ENCODE data around the gene RABEPK.
"Not testable (repeated sequence)": the region's sequence is repeated elsewhere in the genome, so short reads cannot be mapped to it uniquely, and the experiment has no call there.

The RABEPK gene

GRCh38 chr9:125236520-125237159, 36.3 kb downstream of the RABEPK start:
- Histone ChIP-seq H3K36me3 (ENCODE audit: control insufficient read depth in 2 of 2, insufficient read depth in 2 of 2, low read length in 2 of 2) (peaks cover 45 to 55% of the 10 kb centered on the region in 2 donors), H3K4me1 (ENCODE audit: control insufficient read depth, insufficient read depth, low read length) (peaks cover 28% of the 10 kb centered on the region)
- not testable (repeated sequence) for H3K4me3 ChIP-seq (ENCODE audit: low read length in 2 of 2)

GRCh38 chr9:125238127-125238914, 38.0 kb downstream of the RABEPK start:
- no peak overlapping the region for H3K9ac ChIP-seq (ENCODE audit: low read length in 2 of 2)
- peak overlapping the region; percentile 18 to 99 for H3K4me3 ChIP-seq (ENCODE audit: low read length in 2 of 2)
- no peaks in the 10 kb centered on the region for H3K27me3 ChIP-seq (ENCODE audit: control insufficient read depth in 1 of 2, insufficient read depth in 2 of 2, low read length in 2 of 2)
- no peaks in the 10 kb centered on the region for H3K9me3 ChIP-seq (ENCODE audit: control insufficient read depth in 2 of 2, low read length in 2 of 2)
- peaks cover 42 to 50% of the 10 kb centered on the region in 2 donors for H3K36me3 ChIP-seq (ENCODE audit: control insufficient read depth in 2 of 2, insufficient read depth in 2 of 2, low read length in 2 of 2)
- no peak overlapping the region for H3K27ac ChIP-seq (ENCODE audit: low read length)
- peaks cover 35% of the 10 kb centered on the region for H3K4me1 ChIP-seq (ENCODE audit: control insufficient read depth, insufficient read depth, low read length)

More at GRCh38 chr9:125236520-125237159, 36.3 kb downstream of the RABEPK start:
- H3K9ac ChIP-seq (ENCODE audit: low read length in 2 of 2); H3K27me3 ChIP-seq (ENCODE audit: control insufficient read depth in 1 of 2, insufficient read depth in 2 of 2, low read length in 2 of 2); H3K9me3 ChIP-seq (ENCODE audit: control insufficient read depth in 2 of 2, low read length in 2 of 2); H3K27ac ChIP-seq (ENCODE audit: low read length): not testable (repeated sequence)

- peaks cover 35% of the 10 kb centered on the region for H3K4me1 ChIP-seq (ENCODE audit: control insufficient read depth, insufficient read depth, low read length)
- H3K4me3 ChIP-seq (ENCODE audit: low read length in 2 of 2): peak overlapping the region; percentile 93 to 99
- no peaks in the 10 kb centered on the region for H3K27me3 ChIP-seq (ENCODE audit: control insufficient read depth in 1 of 2, insufficient read depth in 2 of 2, low read length in 2 of 2)
- H3K9me3 ChIP-seq (ENCODE audit: control insufficient read depth in 2 of 2, low read length in 2 of 2): no peaks in the 10 kb centered on the region
- H3K9ac ChIP-seq (ENCODE audit: low read length in 2 of 2): no peak overlapping the region
- H3K36me3 ChIP-seq (ENCODE audit: control insufficient read depth in 2 of 2, insufficient read depth in 2 of 2, low read length in 2 of 2): peaks cover 39 to 45% of the 10 kb centered on the region in 2 donors
- no peak overlapping the region for H3K27ac ChIP-seq (ENCODE audit: low read length)
Measured at GRCh38 chr9:125238915-125239446, 38.6 kb downstream of the RABEPK start.

- Histone ChIP-seq H3K9ac (ENCODE audit: low read length in 2 of 2) (peak overlapping the region; percentile 90 to 96), H3K27ac (ENCODE audit: low read length) (peak overlapping the region; percentile 95), H3K4me1 (ENCODE audit: control insufficient read depth, insufficient read depth, low read length) (peaks cover 33% of the 10 kb centered on the region), H3K4me3 (ENCODE audit: low read length in 2 of 2) (peak overlapping the region; percentile 93 to 99), H3K9me3 (ENCODE audit: control insufficient read depth in 2 of 2, low read length in 2 of 2) (no peaks in the 10 kb centered on the region), H3K27me3 (ENCODE audit: control insufficient read depth in 1 of 2, insufficient read depth in 2 of 2, low read length in 2 of 2) (no peaks in the 10 kb centered on the region), H3K36me3 (ENCODE audit: control insufficient read depth in 2 of 2, insufficient read depth in 2 of 2, low read length in 2 of 2) (peaks cover 37 to 41% of the 10 kb centered on the region in 2 donors)
Measured at GRCh38 chr9:125239631-125240597, 39.6 kb downstream of the RABEPK start.

GRCh38 chr9:125240649-125240999, 40.3 kb downstream of the RABEPK start:
- Histone ChIP-seq H3K27ac (ENCODE audit: low read length) (peak overlapping the region; percentile 95), H3K4me1 (ENCODE audit: control insufficient read depth, insufficient read depth, low read length) (peaks cover 32% of the 10 kb centered on the region), H3K9me3 (ENCODE audit: control insufficient read depth in 2 of 2, low read length in 2 of 2) (no peaks in the 10 kb centered on the region), H3K36me3 (ENCODE audit: control insufficient read depth in 2 of 2, insufficient read depth in 2 of 2, low read length in 2 of 2) (peaks cover 30 to 35% of the 10 kb centered on the region in 2 donors), H3K27me3 (ENCODE audit: control insufficient read depth in 1 of 2, insufficient read depth in 2 of 2, low read length in 2 of 2) (no peaks in the 10 kb centered on the region), H3K9ac (ENCODE audit: low read length in 2 of 2) (peak overlapping the region; percentile 90 to 96), H3K4me3 (ENCODE audit: low read length in 2 of 2) (peak overlapping the region; percentile 93 to 99)

DNA sequence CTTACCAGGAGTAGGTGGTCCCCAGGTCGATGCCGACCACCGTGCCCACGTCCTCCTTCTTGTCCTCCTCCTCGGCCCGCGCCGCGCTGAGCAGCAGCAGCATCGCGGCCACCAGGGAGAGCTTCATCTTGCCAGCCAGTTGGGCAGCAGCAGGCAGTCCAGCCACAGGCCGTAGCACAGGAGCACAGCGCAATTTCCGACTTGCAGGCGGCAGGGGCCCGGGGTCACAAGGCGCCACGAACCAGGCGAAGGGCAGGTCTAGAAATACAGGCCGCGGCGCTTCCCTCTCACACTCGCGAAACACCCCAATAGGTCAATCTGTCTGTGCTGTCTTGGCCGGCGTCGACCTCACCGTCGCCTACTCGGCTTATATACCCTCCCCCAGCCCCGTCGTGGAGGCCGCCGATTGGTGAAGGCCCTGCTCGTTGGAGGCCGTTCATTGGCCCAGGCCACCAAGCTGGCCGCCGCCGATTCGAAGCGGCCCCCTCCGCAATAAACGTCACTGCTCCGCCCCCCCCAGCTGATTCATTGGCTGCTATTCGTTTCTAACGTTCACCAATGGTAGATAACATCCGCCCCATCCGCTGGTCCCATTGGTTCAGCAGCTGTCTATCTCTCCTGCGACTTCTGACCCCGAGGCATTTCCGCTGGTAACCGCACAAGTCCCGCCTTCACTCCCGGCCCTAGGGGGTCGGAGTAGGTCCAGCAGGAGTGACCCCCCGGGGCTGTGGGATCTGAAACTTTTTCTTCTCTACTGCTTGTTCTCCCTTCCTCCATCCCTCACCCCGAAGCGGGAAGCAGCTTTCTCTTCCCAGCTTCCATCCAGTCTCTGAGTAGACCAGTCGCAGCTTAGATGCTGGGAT, 40.9 kb downstream of the RABEPK start, which contains the start of gene HSPA5:
TSS of gene HSPA5 (minus strand) at position 344 of the 863 bp plus-strand sequence. CDS start at position 127, 217 bp downstream.
- H3K4me3 ChIP-seq (ENCODE audit: low read length in 2 of 2): peak within 1 kb of the TSS; percentile 97 to 99
- peak within 1 kb of the TSS; percentile 99 for H3K27ac ChIP-seq (ENCODE audit: low read length)
- H3K27me3 ChIP-seq (ENCODE audit: control insufficient read depth in 1 of 2, insufficient read depth in 2 of 2, low read length in 2 of 2): no peaks in the 10 kb centered on the region
- no peaks in the 10 kb centered on the region for H3K9me3 ChIP-seq (ENCODE audit: control insufficient read depth in 2 of 2, low read length in 2 of 2)
- peaks cover 24 to 29% of the 10 kb centered on the region in 2 donors for H3K36me3 ChIP-seq (ENCODE audit: control insufficient read depth in 2 of 2, insufficient read depth in 2 of 2, low read length in 2 of 2)
- H3K4me1 ChIP-seq (ENCODE audit: control insufficient read depth, insufficient read depth, low read length): peaks cover 28% of the 10 kb centered on the region
- H3K9ac ChIP-seq (ENCODE audit: low read length in 2 of 2): peak within 1 kb of the TSS; percentile 100

DNA sequence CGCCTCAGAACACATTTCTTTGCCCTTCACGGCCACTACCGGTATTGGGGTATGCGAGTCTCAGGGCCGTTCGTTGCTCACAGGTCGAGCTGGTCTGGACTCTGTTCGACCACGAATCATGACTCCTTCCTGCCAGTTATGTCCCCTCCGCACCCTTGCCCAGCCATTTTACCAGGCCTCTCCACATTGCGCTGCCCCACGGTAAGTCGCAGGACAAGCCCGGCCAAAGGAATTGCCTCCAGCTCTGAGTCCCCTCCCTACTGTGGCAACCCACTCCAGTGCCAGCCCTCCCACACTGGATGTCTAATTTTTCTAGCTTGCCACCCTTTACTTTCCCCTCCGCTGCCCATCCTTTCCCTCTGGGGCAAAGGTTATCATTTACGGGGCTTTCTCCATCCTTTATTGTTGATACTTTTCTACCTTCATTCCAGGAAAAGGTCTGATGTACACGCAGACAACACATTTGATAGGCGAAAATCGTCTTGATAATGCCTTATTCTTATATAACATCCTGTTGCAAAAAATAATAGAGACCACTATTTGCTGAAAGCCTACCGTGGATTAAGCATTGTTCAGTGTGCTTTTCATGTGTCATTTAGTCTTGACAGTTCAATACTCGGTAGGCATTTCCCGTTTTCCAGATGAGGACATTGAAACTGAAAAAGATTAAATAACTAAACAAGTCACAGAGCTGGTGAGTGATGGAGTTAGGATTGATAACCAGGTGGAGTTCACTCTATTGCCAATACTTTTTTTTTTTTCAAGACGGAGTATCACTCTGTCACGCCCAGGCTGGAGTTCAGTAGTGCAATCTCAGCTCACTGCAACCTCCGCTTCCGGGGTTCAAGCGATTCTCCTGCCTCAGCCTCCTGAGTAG, 41.8 kb downstream of the RABEPK start:
- Histone ChIP-seq H3K27ac (ENCODE audit: low read length) (peak overlapping the region; percentile 99), H3K9me3 (ENCODE audit: control insufficient read depth in 2 of 2, low read length in 2 of 2) (no peaks in the 10 kb centered on the region), H3K27me3 (ENCODE audit: control insufficient read depth in 1 of 2, insufficient read depth in 2 of 2, low read length in 2 of 2) (no peaks in the 10 kb centered on the region), H3K9ac (ENCODE audit: low read length in 2 of 2) (peak overlapping the region; percentile 100), H3K36me3 (ENCODE audit: control insufficient read depth in 2 of 2, insufficient read depth in 2 of 2, low read length in 2 of 2) (peaks cover 21 to 22% of the 10 kb centered on the region in 2 donors), H3K4me3 (ENCODE audit: low read length in 2 of 2) (peak overlapping the region; percentile 97 to 99), H3K4me1 (ENCODE audit: control insufficient read depth, insufficient read depth, low read length) (peaks cover 28% of the 10 kb centered on the region)

- Histone ChIP-seq H3K27me3 (ENCODE audit: control insufficient read depth in 1 of 2, insufficient read depth in 2 of 2, low read length in 2 of 2) (no peaks in the 10 kb centered on the region), H3K9ac (ENCODE audit: low read length in 2 of 2) (no peak overlapping the region), H3K36me3 (ENCODE audit: control insufficient read depth in 2 of 2, insufficient read depth in 2 of 2, low read length in 2 of 2) (peaks cover 5 to 6% of the 10 kb centered on the region in 2 donors), H3K4me1 (ENCODE audit: control insufficient read depth, insufficient read depth, low read length) (peaks cover 12% of the 10 kb centered on the region), H3K27ac (ENCODE audit: low read length) (no peak overlapping the region), H3K4me3 (ENCODE audit: low read length in 2 of 2) (no peak overlapping the region), H3K9me3 (ENCODE audit: control insufficient read depth in 2 of 2, low read length in 2 of 2) (no peaks in the 10 kb centered on the region)
Measured at GRCh38 chr9:125243792-125244260, 43.5 kb downstream of the RABEPK start.

DNA sequence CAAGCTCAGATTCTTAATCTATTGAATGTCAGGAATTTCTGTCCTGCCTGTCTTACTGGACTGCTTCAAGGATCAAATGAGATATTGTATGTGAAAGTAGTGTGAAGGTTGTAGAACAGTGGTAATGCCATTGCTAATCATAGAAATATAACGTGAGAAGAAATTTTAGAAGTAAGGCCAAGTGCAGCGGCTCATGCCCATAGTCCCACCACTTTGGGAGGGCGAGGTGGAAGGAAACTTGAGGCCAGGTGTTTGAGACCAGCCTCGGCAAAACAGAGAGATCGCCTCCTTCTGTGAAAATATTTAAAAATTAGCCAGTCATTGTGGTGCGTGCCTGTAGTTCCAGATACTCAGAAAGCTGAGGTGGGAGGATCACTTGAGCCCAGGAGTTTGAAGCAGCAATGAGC, 45.9 kb downstream of the RABEPK start:
- H3K27me3 ChIP-seq (ENCODE audit: control insufficient read depth in 1 of 2, insufficient read depth in 2 of 2, low read length in 2 of 2): no peaks in the 10 kb centered on the region
- H3K9me3 ChIP-seq (ENCODE audit: control insufficient read depth in 2 of 2, low read length in 2 of 2): no peaks in the 10 kb centered on the region
- peaks cover 7% of the 10 kb centered on the region for H3K4me1 ChIP-seq (ENCODE audit: control insufficient read depth, insufficient read depth, low read length)
- H3K9ac ChIP-seq (ENCODE audit: low read length in 2 of 2): no peak overlapping the region
- no peaks in the 10 kb centered on the region for H3K36me3 ChIP-seq (ENCODE audit: control insufficient read depth in 2 of 2, insufficient read depth in 2 of 2, low read length in 2 of 2)
- no peak overlapping the region for H3K27ac ChIP-seq (ENCODE audit: low read length)
- no peak overlapping the region for H3K4me3 ChIP-seq (ENCODE audit: low read length in 2 of 2)

All from stomach smooth muscle (tissue), 2 donors.